GM13977 (cell line): ENCODE measurements around the gene IZUMO1.
A peak's percentile ranks its signal among the peaks of the same experiment; 100 is the strongest.

ENCODE experiments used
- DNase-seq: peaks from one replicate; pipeline ENCODE4 v3.0.0; 2012; ENCODE audit warnings: low spot score
- CTCF ChIP-seq: IDR thresholded peaks from 2 replicates; pipeline ENCODE4 v1.5.1; 2012; ENCODE audit warnings: mild to moderate bottlenecking, control low read depth; ENCODE audit not compliant: insufficient read depth; ENCODE audit errors: extremely low read depth, missing control alignments
- in situ Hi-C: fragments of 300-500 bp; cut with MboI; formaldehyde crosslinking; loops from one replicate; pipeline ENCODE4 v1.12.0; 2022; ENCODE audit warnings: low sequenced_read_pairs, low pct_unique_long_range_greater_than_20kb, mixed read lengths, inconsistent platforms; ENCODE audit not compliant: unreplicated experiment

Gene IZUMO1

DNA sequence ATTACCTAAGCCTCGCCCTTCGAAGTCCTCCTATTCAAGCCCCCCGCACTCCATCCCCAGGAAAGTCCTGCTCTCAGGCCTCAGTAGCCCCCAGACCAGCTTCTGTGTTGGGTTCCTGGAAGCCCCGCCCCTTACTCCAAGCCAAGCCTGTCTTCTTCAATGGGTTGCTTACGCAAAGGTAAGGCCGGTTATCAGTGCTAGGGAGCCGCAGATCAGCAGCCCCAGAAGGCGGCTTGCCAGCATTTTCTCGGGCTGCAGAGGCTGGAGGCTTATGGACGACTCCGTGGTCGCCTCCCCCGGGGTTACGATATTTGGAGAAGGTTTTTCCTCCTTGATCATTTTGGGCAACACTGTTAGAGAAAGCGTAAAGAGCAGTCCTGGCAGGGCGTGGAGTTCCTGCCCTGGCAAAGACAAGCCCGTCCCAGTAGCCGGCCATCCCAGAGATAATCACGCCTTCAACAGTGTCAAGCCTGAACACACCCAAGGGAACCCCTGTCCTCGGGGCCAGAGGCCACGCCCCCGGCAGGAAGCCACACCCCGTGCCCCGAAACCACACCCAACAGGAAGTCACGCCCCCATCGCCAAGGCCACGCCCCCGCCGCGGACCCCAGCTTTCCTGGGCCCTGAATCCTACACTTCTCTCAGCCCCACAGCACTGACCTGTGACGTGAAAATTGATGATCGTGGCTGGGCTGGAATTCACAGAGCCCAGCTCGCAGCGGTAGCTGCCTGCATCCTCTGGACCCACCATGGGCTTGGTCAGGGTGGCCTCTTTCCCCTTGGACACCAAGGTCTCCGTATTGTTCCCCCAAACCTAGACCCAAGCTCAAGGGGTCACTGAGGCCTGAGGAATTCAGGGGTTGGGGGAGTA lies 5.3 kb downstream of the IZUMO1 start:
- TF ChIP-seq CTCF: no peak
- in situ Hi-C loops: no loop called here
- DNase-seq: peak; percentile 60

DNA sequence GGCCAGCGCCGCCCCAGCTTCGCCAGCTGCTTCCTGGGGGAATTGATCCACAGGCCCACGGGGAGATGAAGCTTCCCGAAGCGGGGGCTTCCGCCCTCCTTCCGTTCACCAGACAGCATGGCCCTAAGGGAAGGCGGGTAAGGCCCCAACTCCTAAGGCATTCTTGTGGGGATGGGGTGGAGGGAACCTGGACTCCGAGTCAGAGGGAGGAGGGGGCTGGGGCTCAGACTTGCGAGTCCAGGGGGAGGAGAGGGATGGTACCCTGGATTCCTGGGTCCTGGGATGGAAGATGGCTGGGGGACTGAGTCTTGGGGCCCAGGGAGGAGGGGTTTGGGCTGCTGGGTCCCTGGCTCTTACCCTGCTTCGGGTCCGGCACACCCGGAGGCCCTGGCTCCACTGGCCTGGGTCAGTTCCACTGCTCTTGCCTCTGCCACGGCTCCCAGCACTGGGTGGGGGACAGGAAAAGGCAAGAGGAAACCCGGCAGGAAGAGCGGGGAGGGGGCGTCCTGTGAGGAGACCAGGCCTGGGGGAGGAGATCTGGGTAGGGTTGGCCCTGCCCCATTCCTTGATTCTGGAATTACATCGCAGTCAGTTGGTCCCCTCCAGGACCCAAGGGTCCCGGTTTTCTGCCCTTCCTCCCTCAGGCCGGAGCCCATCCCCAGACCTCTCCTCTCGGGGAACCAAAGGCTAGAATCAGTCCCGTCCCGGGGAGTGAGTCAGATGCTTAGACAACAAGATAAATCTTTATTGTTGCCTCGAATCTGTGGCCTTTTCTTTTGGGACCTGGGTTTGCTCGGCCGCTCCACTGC lies 6.3 kb downstream of the IZUMO1 start, which contains the start of gene RASIP1:
Gene RASIP1 (minus strand): TSS at position 447 of the 809 bp plus-strand sequence. CDS start 328 bp downstream, at position 119.
- DNase-seq: no peak
- no peak for TF ChIP-seq CTCF
- in situ Hi-C loops: no loop called here

- in situ Hi-C loops: no loop called here
- no peak for DNase-seq
These were observed 7.1 kb downstream of the IZUMO1 start for GRCh38 chr19:48739404-48740163.

DNA sequence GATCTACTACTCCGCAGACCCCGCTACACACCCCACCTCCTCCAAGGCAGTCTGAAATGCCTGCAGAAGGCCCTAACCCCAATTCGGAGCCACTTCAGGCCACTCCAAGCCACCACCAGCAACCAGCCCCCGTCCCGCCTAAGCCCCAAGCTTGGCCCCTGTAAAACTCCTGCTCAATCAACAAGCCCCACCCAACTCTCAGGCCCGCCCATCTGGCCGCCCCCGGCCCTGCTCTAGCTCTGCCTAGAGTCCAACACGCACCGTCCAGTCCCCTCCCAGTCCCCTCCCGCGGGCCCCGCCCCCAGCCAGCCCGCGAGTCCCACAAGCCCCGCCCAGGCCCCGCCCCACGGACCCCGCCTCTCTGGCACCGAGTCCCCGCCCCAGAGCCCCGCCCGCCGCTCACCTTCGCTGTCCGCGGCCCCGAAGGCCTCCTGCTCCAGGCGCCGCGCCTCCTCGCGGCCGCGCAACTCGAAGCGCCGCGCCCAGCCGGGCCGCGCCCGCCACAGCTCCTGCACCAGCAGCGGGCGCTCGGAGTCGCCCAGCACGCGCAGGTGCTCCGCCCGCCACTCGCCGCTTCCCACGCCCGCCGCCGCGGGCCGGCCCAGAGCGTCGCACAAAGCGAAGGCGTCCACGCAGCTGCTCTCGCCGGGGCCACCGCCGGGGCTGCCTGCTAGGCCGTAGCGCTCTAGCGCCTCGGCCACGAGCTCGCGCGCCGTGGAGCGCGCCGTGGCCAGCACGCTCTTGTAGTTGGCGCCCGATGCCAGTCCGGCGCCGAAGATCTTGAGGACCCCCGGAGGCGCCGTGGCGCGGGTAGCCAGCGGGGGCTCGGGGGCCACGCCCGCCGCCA lies 7.9 kb downstream of the IZUMO1 start:
- peak; percentile 71 for TF ChIP-seq CTCF
- peak; percentile 100 for DNase-seq
- in situ Hi-C loops: no loop called here

More at GRCh38 chr19:48739404-48740163, 7.1 kb downstream of the IZUMO1 start:
- TF ChIP-seq CTCF: no peak

DNA sequence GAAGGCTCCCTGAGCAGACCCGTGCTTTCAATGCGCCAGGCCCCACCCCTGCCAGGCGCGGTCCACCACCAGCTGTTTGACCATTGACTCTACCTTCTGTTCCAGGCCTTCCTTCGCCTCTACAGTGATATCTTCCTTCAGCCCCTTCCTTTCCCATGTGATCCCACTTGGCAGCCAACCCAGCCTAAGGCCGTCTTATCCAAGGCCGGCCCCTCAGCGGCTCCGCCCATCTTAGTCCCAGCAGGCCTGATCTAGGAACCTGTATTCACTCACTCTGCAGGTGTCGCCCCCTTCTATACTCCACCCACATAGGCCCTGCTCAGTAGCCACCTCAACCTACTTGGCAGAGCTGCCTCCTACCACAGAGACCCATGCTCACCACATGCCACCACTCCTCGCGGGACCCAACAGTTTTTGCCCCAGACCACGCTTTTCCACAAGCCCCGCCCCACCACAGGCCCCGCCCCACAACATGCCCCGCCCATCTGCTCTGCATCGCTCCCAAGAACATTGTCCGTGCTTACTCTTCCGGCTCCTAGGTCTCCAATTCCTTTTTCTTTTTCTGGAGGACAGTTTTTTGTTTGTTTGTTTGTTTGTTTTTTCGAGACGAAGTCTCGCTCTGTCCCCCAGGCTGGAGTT lies 9.2 kb downstream of the IZUMO1 start:
- in situ Hi-C loops: no loop called here
- TF ChIP-seq CTCF: no peak
- DNase-seq: no peak
